ENCODE measurements around the gene SLC34A1. TPM values are rescaled to one million over a fixed set of nuclear protein-coding genes. Genes with fewer than 3 reads are reported as not detected.
"Not testable (repeated sequence)": the region's sequence is repeated elsewhere in the genome, so short reads cannot be mapped to it uniquely, and the experiment has no call there.

The SLC34A1 gene
- total RNA-seq, 2 donors from 2014 or later = not detected

DNA sequence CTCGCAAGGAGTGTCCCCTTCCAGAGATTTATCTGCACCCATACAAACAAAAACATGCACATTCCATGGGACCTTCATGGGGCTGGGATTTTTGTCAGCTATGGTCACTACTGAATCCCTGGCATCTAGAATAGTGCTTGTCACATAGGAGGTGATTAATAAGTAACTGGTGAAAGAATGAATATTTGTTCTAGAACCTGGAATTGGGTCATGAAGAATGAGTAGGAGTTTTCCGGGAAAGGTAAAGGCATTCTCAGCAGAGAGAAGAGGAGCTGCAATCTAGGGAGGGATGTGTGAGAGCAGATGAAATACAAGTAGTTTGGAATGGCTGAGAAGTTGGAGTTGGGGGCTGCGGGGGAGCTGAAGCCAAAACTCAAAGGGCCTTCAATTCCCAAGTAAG is 30.0 kb upstream of the SLC34A1 start:
- no peak for DNase-seq (ENCODE audit: low spot score)
- intact Hi-C loops (cut with DNase I) = no loop called here

DNA sequence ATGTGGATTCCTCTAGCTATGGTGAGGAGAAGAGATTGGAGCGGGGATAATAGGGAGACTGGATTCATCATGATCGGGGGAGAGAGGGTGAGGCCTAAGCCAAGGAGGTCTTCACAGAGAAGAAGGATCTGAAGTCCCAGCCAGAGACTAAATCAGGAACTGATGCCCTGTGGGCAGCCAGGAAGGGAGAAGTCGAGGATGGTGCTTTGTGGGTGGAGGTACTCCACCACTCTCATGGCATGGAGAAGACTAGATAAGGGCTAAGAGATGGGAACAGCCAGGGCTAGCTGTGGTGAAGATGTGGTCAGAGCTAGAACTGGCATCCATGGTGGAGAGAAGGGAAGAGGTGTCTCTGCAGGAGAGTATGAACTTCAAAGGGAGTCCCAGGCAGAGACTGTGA is 29.5 kb upstream of the SLC34A1 start:
- intact Hi-C loops (cut with DNase I) = no loop called here
- no peak for DNase-seq (ENCODE audit: low spot score)

DNA sequence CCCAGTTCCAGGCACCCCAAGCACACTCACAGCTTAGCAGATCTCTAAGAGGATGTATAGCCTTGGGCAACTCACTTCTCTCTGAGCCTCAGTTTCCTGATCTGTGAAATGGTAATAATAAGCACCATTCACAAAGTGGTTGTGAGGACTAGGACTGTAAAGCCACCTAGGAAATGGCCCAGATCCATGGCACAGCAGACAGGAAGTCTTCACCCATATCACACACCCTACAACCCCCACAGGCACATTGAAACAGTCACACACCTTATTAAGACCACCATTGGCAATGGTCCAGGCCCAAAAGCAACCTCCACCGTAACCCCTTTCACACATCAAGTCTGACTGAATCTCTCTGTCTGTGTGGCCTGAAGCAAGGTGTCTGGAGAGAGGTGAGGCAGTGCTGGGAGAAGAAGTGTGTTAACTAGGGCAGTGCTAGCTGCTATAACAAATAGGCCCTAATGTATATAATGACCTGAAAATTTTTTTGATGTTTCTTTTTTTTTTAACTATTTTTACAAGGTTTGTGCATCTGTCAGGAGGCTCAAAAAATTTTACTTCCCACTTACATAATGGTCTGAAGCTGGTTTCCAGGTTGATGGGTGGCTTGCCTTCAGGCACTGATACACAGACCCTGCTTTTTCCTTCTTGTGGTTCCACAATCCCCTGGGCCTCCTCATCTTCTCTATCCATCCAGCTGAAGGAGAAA is 28.9 kb upstream of the SLC34A1 start:
- intact Hi-C loops (cut with DNase I) = no loop called here
- peak; percentile 11 for DNase-seq (ENCODE audit: low spot score)

DNA sequence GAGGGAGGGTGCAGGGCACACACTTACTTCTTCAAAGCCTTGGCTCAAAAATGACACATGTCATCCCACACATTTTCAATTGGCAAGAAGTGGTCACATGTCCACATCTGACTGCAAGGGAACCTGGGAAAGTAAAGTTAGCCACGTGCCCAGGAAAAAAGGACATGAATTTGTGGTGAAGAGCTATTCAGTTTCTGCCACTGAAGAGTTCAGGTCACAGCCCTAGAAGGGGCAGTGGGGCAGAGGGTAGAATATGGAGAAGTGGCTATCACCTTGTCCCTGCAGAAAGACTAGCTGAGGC is 28.4 kb upstream of the SLC34A1 start:
- intact Hi-C loops (cut with DNase I) = no loop called here

DNA sequence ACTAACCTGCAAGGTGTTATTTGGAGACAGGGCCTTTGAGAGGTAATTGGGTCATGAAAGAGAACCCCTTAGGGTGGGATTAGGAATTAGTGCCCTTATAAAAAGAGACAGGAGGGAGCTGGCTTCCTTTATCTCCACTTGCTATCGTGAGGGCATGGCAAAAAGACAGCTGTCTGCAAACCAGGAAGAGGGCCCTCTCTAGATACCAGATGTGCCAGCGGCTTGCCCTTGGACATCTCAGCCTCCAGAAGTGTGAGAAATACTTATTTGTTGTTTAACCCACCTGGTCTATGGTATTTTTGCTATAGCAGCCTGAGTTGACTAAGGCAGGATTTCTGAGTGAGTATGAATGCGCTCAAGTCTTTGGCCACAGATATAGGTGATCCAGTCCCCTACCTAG is 27.5 kb upstream of the SLC34A1 start:
- no peak for DNase-seq (ENCODE audit: low spot score)
- intact Hi-C loops (cut with DNase I) = no loop called here

More for the DNA sequence above, 28.4 kb upstream of the SLC34A1 start:
- DNase-seq (ENCODE audit: low spot score) = no peak

DNA sequence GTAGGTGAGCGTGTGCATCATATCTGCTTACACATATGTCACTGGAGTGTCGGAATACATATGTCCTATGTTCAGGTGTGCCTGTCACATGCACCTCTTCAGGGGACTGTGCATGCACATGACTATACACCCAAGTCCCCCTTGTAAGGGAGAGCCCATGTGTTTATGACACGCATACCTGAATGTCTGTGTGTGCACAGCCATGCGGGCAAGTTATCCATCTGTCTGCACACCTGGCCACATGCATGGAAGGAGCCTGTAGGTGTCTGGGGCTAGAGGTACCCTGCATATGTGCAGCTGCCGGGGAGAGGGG is 27.1 kb upstream of the SLC34A1 start:
- no peak for DNase-seq (ENCODE audit: low spot score)
- intact Hi-C loops (cut with DNase I) = no loop called here

DNA sequence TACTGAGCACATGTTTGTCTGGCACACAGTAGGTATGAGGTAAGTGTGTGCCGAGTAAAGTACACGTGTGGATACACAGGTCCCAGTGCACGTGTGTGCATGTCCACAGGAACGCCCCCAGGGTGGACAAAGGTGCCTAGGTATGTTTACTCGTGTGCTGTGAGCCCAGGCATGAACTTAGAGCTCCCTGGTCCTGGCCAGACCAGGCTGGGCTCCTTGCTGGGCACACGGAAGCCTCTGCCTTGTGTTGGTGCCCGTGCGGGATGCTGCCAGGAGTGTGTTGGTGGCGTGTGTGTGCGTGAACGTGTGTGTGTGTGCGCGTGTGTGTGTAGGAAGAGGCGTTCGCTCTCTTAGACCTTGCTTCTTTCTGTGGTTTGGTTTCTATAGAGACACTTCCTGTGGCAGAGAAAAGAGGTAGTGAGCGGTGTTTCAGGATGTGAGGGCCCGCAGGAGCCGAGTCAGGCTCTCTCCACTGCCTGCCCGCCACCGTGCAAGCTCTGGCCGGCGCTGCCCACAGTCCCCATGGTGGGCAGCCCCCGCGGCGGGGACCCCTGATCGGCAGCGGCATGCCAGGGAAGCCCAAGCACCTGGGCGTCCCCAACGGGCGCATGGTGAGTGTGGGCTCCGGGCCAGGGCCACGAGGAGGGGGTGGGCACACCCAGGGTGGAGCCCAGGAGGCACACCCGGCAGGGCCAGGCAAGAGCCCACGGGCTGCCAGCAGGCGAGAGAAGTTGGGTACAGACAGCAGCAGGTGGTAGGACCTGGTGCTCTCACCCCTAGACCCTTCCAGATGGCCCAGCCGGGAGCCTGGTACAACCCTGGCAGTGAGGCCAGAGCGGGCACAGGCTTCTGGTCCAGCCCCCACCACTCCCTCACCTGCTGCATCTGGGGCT is 26.5 kb upstream of the SLC34A1 start, which contains the start of gene RGS14:
TSS of gene RGS14 (plus strand) at position 466 of the 893 bp plus-strand sequence. CDS start at position 567, 101 bp downstream.
- peak; percentile 86 for DNase-seq (ENCODE audit: low spot score)
- intact Hi-C loops (cut with DNase I) = no loop called here

DNA sequence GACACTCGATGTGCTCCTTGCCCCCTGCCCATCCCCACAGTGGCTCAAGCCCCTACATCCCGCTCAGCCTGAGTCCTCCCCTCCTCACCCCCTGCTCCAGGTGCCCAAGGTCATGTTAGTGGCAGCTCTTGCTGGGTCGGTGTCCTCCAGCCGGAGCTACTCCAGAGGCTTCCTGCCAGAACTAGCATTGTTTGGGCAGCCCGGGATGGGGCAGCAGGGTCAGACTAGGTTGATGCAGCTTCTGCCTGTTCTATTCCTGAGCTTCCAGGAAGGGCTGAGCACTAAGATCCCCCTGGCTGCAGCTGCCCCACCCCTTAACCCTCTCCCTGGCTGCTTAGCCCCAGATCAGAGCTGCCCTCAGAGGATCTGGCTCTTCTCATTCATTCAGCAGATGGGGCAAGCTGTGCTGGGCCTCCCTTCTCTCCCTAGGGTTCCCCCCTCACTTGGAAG is 25.8 kb upstream of the SLC34A1 start:
- DNase-seq (ENCODE audit: low spot score) = peak; percentile 31
- intact Hi-C loops (cut with DNase I) = no loop called here

DNA sequence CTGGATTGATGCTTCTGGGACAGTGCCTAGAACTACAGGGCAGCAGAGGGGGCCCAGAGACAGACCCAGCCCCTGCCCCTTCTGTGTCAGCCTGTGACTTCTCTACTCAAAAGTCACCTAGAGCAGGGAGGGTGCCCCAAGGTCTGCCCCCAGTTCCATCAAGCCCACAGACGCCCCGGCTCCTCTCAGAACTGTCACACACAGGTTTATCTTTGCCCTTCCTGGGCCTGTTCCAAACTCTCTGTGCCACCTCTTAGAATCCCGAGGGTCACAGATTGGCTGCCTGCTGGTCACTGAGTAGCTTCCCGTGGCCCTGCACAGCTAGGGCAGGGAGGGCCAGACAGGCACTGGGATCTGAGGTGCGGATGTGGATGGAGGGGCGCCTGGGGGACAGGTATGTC is 24.8 kb upstream of the SLC34A1 start:
- DNase-seq (ENCODE audit: low spot score) = peak; percentile 66
- intact Hi-C loops (cut with DNase I) = no loop called here

DNA sequence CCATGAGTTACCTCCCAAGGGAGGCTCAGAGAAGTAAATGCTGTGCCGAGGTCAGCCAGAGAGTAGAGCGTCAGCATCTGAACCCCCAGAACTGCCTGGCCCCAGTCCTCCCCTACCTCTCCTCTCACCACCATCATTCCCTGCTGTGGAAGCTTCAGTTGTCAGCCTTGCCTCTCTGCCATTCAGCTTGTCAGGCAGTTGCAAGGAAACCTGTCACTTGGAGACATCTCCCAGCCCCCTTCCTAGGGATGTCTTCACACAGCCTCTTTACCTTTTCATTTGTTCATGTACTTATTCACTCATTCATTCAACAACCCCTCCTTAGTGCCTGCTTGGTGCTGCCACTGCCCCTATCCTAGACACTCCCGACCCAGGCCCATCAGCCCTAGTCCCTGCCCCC is 24.4 kb upstream of the SLC34A1 start:
- intact Hi-C loops (cut with DNase I) = no loop called here
- DNase-seq (ENCODE audit: low spot score) = no peak

DNA sequence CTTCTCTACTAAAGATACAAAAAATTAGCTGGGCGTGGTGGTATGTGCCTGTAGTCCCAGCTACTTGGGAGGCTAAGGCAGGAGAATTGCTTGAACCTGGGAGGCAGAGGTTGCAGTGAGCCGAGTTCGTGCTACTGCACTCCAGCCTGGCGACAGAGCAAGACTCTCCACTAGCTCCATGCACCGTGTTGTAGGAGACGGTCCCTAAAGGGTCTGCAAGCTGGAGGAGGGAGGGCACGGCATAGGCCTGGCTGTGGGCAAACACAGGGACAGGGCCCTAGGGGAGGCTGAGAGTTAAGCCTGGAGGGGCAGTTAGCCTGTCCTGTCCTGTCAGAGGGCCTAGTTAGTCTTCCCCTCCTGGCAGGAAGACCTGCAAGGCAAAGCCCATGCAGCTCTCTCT is 23.5 kb upstream of the SLC34A1 start:
- DNase-seq (ENCODE audit: low spot score); intact Hi-C loops (cut with DNase I): not testable (repeated sequence)

DNA sequence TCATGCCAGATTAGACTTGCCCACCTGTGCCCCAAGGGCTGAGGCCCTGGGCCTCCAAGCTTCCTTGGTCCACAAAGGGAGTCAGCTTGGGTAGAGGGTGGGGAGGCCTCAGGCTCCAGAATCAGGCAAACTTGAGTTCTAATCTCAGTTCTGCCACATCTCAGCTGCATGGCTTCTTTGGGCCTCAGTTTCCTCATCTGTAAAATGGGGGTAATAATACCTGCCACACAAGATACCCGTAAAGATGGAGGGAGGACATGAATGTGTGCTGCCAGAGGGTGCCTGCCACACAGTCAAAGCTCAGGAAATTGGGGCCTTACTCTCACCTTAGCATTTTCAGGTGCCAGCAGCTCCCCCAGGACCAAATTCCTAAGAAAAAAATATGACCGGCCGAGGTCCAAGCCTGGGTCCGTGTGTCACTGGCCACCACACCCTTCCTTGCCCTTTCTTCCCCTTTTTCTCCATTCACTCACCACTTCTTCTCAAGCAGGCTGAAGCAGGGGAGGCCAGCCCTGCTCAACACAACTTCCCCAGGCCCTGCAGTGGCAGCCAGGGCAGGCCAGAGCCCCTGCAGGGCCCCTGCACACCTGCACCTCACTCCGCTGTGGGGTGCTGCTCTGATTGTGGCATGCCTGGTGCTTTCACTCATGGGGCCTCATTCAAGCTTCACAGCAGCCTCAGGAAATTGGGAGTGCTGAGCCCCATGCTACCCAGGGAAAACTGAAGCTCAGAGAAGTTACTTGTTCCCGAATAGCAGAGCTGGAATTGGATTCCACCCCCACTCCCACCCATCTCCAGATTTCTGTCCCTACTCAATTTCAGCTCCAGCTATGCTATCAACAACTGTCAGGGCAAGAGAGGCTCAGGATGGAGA is 22.6 kb upstream of the SLC34A1 start:
- intact Hi-C loops (cut with DNase I) = no loop called here
- DNase-seq (ENCODE audit: low spot score) = no peak

DNA sequence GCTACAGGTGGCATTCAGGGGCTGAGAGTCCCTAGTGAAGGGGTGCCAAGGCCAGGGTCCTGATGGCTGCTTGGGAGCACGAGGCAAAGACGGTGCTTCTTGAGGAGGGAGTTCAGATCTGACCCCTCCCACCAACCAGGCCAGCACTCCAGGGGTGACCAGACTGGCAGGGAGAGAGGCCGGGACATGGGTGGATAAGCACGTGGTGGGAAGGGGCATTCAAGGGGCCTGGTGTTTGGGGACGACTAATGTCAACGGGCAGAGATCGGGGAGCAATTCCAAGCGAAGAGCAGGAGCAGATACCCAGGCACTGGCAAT is 22.0 kb upstream of the SLC34A1 start:
- intact Hi-C loops (cut with DNase I) = no loop called here
- DNase-seq (ENCODE audit: low spot score) = no peak

DNA sequence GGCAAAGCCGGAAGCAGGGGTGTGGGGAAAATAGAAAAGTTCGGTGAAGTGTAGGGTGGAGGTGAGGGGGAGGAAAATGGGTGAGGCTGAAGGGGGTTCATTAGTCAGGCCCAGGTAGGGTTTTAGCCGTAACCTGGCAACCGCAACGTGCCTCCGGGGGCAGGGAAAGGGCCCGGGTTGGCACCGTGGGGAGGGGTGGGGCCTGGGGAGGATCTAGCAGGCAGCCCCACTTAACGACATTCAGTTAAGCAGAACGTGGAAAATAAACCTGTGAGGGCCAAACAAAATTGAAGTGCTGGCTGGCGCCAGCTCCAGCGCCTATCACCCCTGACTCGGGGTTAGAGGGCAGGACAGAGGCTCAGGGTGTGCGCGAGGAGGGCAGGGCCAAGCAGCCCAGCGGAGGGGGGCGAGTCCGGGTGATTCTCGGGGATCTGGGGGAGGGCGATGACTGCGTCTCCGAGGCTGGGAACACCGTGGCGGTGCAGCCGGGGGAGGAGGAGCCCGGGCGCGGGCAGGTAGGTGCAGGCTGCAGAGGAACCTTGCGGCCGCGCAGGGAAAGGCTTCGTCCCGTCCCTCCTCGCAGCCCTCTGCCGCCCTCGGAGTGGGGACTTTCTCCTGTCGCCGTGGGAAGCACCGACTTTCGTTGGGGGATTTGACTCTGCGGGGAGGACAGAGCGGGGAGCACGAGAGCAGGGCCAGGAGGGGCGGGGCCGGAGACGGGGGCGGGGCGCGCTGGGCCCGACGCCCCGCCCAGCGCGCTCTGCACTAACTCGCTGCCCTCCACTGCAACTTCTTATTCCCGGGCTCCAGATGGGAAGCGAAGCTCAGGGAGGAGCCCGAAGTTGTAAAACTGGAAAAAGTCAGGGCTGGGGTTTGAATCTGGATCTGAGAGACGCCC is 21.4 kb upstream of the SLC34A1 start:
- intact Hi-C loops (cut with DNase I) = no loop called here
- no peak for DNase-seq (ENCODE audit: low spot score)

DNA sequence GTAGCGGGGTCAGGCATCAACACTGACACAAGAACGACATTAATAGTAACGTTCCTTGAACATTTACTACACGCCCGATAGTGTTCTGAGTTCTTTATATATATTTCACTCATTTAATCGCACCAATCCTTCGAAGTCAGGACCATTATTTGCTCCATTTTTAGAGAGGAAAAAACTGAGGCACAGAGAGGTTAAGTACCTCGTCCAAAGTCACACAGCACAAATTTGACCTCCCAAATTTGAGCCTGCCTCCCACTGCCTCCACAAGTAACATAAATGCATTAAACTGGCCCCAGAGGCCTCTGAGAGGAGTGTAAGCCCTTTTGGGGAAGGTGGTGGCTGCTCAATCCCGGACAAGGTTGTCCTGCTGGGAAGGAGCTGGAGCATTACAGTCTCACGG is 20.7 kb upstream of the SLC34A1 start:
- no peak for DNase-seq (ENCODE audit: low spot score)
- intact Hi-C loops (cut with DNase I) = no loop called here

DNA sequence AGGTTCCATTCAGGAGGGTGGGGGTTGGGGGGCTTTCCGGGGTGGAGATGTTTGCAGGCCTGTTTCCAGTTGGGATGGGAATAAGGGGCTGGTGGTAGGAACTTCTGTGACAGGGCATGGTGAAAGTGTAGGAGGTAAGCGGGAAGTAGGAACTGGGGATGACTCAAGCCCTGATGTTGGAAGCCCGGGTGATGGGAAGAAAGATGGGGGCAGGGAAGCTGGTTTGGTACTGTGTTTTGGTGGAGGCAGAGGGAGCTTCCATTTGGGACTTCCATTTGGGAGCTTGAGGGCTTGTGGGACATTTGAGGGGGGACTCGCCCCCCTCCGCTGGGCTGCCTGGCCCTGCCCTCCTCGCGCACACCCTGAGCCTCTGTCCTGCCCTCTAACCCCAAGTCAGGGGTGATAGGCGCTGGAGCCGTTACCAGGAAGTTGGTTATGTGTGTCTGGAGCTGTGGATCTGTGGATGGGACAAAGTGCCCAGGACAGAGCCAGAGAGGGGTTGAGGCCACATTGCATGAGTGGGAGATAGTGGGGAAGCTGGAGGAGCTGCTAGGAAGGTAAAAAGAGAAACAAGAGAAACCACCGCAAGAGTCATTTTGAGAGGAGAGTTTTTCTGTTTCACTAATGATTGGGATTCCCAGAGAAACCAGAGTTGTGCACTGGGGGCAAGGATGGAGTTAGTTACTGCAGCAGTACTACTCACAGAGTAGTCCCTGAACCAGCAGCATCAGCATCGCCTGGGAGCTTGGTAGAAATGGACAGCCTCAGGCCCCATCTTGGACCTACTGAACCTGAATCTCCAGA is 19.9 kb upstream of the SLC34A1 start:
- intact Hi-C loops (cut with DNase I) = no loop called here

DNA sequence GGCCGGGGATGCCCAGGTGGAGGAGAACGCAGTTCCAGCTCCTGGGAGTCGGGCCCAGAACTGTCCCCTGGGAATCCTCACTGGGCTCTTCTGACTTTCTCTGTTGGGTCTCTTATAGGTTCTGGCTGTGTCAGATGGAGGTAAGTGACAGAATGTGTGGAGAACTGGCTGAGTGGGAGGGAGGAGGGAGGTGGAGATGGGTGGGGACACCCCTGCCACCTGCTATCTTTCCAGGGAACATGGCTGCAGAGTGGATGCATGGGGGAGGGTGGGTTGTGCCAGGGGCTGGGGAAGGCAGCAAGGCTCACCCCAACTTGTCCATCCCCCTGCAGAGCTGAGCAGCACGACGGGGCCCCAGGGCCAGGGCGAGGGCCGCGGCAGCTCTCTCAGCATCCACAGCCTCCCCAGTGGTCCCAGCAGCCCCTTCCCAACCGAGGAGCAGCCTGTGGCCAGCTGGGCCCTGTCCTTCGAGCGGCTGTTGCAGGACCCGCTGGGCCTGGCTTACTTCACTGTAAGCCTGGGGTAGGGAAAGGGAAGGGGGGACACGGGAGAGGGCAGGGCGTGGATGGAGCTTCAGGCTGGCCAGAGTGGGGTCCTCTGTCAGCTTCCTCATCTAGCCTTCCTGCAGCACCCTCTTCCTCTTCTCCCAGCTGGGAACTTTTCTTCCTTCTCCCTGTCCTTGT is 18.2 kb upstream of the SLC34A1 start:
- intact Hi-C loops (cut with DNase I) = no loop called here
- no peak for DNase-seq (ENCODE audit: low spot score)

More for the DNA sequence above, 19.9 kb upstream of the SLC34A1 start:
- no peak for DNase-seq (ENCODE audit: low spot score)

All from posterior vena cava (tissue), 2 donors.